GM10248 (cell line): ENCODE measurements around the gene TMC5.

Experiments
- CTCF ChIA-PET: fragments of 300-600 bp; sonication (Branson Sonifier 250); formaldehyde crosslinking; extraction: SDS; loops from one replicate; lab custom pipeline; 2021; ENCODE audit warnings: antibody characterized with exemption; lab: Yijun Ruan, JAX
- POLR2A ChIA-PET: fragments of 350-650 bp; sonication (Branson Sonifier 250); formaldehyde crosslinking; extraction: SDS; loops from one replicate; lab custom pipeline; 2020; ENCODE audit warnings: antibody characterized with exemption; lab: Yijun Ruan, JAX
- DNase-seq: peaks from one replicate; pipeline ENCODE4 v3.0.0; 2012; ENCODE audit errors: extremely low spot score
- CTCF ChIP-seq: IDR thresholded peaks from 2 replicates; pipeline ENCODE4 v1.5.1; 2012; ENCODE audit warnings: mild to moderate bottlenecking, low read depth; ENCODE audit errors: extremely low read depth, missing control alignments, control extremely low read depth

TMC5 gene

GRCh38 chr16:19418200-19418599, 517 bp downstream of the TMC5 start:
- ChIA-PET CTCF (interaction anchor here (0.8 kb wide), 1 partner anchor 84 kb away, joined by 3 read pairs; no protein-coding TSS in a partner anchor), POLR2A (no interaction called here)
- no peak for TF ChIP-seq CTCF
- DNase-seq = no peak

GRCh38 chr16:19419698-19420075, 2.0 kb downstream of the TMC5 start:
- DNase-seq = no peak
- TF ChIP-seq CTCF = no peak
- CTCF ChIA-PET = no interaction called here
- POLR2A ChIA-PET = no interaction called here

- POLR2A ChIA-PET = no interaction called here
These were observed 6.8 kb downstream of the TMC5 start for GRCh38 chr16:19424478-19424877.

GRCh38 chr16:19430345-19430744, 12.7 kb downstream of the TMC5 start:
- TF ChIP-seq CTCF = no peak
- ChIA-PET CTCF (no interaction called here), POLR2A (no interaction called here)
- no peak for DNase-seq

More at GRCh38 chr16:19424478-19424877, 6.8 kb downstream of the TMC5 start:
- no peak for DNase-seq
- no peak for TF ChIP-seq CTCF
- CTCF ChIA-PET = interaction anchor here (1.3 kb wide), 1 partner anchor 14 kb away, joined by 3 read pairs; no protein-coding TSS in a partner anchor

GRCh38 chr16:19431636-19432340, 14.1 kb downstream of the TMC5 start:
- DNase-seq = no peak
- POLR2A ChIA-PET = no interaction called here
- CTCF ChIA-PET = no interaction called here
- no peak for TF ChIP-seq CTCF

GRCh38 chr16:19432429-19432828, 14.7 kb downstream of the TMC5 start:
- CTCF ChIA-PET = no interaction called here
- no peak for TF ChIP-seq CTCF
- POLR2A ChIA-PET = no interaction called here
- no peak for DNase-seq

- TF ChIP-seq CTCF = no peak
- DNase-seq = no peak
- CTCF ChIA-PET = no interaction called here
- POLR2A ChIA-PET = no interaction called here
These were observed 16.9 kb downstream of the TMC5 start for GRCh38 chr16:19434584-19434983.
